Vagina (tissue), 2 donors: ENCODE measurements around the gene ARMC8. TPM values are rescaled to one million over a fixed set of nuclear protein-coding genes. Genes with fewer than 3 reads are reported as not detected.

Source experiments
- DNase-seq, 2 donors: peaks; one replicate each; pipeline ENCODE4 v3.0.0-alpha.2; 2017; ENCODE audit errors: extremely low spot score in 2 of 2
- H3K27ac ChIP-seq: fragments of 200-600 bp; sonication (generic); one replicate; pipeline ENCODE4 v1.5.1; 2019
- H3K27me3 ChIP-seq: fragments of 200-600 bp; sonication (generic); one replicate; pipeline ENCODE4 v1.5.1; 2019
- H3K36me3 ChIP-seq, 2 donors: fragments of 200-600 bp; sonication (generic); one replicate each; pipeline ENCODE4 v1.5.1; 2017 to 2019
- H3K4me1 ChIP-seq: fragments of 200-600 bp; sonication (generic); one replicate; pipeline ENCODE4 v1.5.1; 2019
- H3K4me3 ChIP-seq, 2 donors: fragments of 200-600 bp; sonication (generic); 1 replicate in 1 of 2; 2 replicates in 1 of 2; pipeline ENCODE4 v1.5.1; 2016 to 2019
- H3K9me3 ChIP-seq: fragments of 200-600 bp; sonication (generic); one replicate; pipeline ENCODE4 v1.5.1; 2019
- CTCF ChIP-seq, 3 experiments: fragments of 450-650 bp in 2 of 3; fragments of 200-600 bp in 1 of 3; sonication (generic) in 1 of 3; IDR thresholded peaks; one replicate each; pipeline ENCODE4 v1.5.1; 2017 to 2019; ENCODE audit warnings: antibody characterized with exemption in 3 of 3, mild to moderate bottlenecking in 2 of 3, moderate library complexity in 2 of 3
- POLR2A ChIP-seq, 2 donors: fragments of 450-650 bp; IDR thresholded peaks; one replicate each; pipeline ENCODE4 v1.6.1; 2017; ENCODE audit warnings: antibody characterized with exemption in 2 of 2, mild to moderate bottlenecking in 2 of 2, moderate library complexity in 2 of 2
- POLR2AphosphoS5 ChIP-seq, 2 donors: sonication (generic); formaldehyde crosslinking; IDR thresholded peaks; one replicate each; pipeline ENCODE4 v1.9.0; 2017; ENCODE audit warnings: antibody characterized with exemption in 2 of 2, mild to moderate bottlenecking in 2 of 2, low read depth in 1 of 2; ENCODE audit not compliant: insufficient read depth in 1 of 2
- intact Hi-C: fragments of 100-400 bp; cut with DNase I; formaldehyde crosslinking; loops from one replicate; pipeline ENCODE4 v1.15.1; 2023
- total RNA-seq: library from RNA; depleted of rRNA; stranded (reverse); fragments of >200 nt; gene quantifications from one replicate; pipeline ENCODE4 v1.2.3, GENCODE V29; 2016

The ARMC8 gene
- total RNA-seq, 1 donor from 2014 or later, result 55.0 TPM

- Histone ChIP-seq H3K4me1 (no peaks in the 10 kb centered on the region), H3K27ac (no peak overlapping the region), H3K36me3 (peaks cover 0 to 73% of the 10 kb centered on the region in 2 donors), H3K4me3 (no peak overlapping the region), H3K9me3 (no peaks in the 10 kb centered on the region), H3K27me3 (no peaks in the 10 kb centered on the region)
- no peak for DNase-seq
- intact Hi-C loops, result no loop called here
- TF ChIP-seq POLR2A (IDR thresholded peaks at IDR 0.05) (no peak), CTCF (IDR thresholded peaks at IDR 0.05) (no peak), POLR2AphosphoS5 (IDR thresholded peaks at IDR 0.05; ENCODE audit: insufficient read depth in 1 of 2, low read depth in 1 of 2) (no peak)
These were observed 102.2 kb downstream of the ARMC8 start for GRCh38 chr3:138289260-138289659.

- Histone ChIP-seq H3K4me1 (no peaks in the 10 kb centered on the region), H3K36me3 (peaks cover 0 to 70% of the 10 kb centered on the region in 2 donors), H3K4me3 (no peak overlapping the region), H3K27me3 (no peaks in the 10 kb centered on the region), H3K9me3 (no peaks in the 10 kb centered on the region), H3K27ac (no peak overlapping the region)
- no peak for DNase-seq
- intact Hi-C loops, result no loop called here
- TF ChIP-seq POLR2AphosphoS5 (IDR thresholded peaks at IDR 0.05; ENCODE audit: insufficient read depth in 1 of 2, low read depth in 1 of 2) (no peak), CTCF (IDR thresholded peaks at IDR 0.05) (no peak), POLR2A (IDR thresholded peaks at IDR 0.05) (no peak)
These were observed 102.6 kb downstream of the ARMC8 start for GRCh38 chr3:138289701-138290100.

DNA sequence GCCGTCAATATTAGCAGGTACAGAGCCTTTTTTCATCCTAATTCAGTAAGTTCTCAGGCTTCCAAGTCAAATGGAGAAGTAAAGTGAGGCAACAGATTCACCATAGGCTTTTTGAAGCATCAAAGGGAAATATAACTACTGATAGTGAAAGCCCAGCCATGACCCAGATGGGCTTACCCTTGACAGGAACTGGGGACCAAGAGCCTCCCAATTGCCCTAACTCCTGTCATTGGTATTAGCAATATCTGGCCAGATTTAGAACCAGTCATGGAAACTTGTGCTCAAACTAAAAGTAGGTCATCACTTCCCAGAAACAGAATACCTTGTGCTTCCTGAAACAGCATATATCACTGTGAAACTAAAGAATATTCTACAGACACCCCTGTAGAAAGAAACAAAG is 109.5 kb downstream of the ARMC8 start:
- Histone ChIP-seq H3K27me3 (no peaks in the 10 kb centered on the region), H3K4me3 (no peak overlapping the region), H3K27ac (no peak overlapping the region), H3K36me3 (peaks cover 0 to 35% of the 10 kb centered on the region in 2 donors), H3K9me3 (no peaks in the 10 kb centered on the region), H3K4me1 (no peaks in the 10 kb centered on the region)
- no peak for TF ChIP-seq POLR2AphosphoS5 (IDR thresholded peaks at IDR 0.05; ENCODE audit: insufficient read depth in 1 of 2, low read depth in 1 of 2)
- no peak for DNase-seq
- intact Hi-C loops, result no loop called here

- no peaks in the 10 kb centered on the region for H3K27me3 ChIP-seq
- no peaks in the 10 kb centered on the region for H3K4me1 ChIP-seq
- H3K4me3 ChIP-seq, result no peak overlapping the region
- DNase-seq, result no peak
- H3K36me3 ChIP-seq, result peaks cover 0 to 32% of the 10 kb centered on the region in 2 donors
- H3K27ac ChIP-seq, result no peak overlapping the region
- no peak for TF ChIP-seq CTCF (IDR thresholded peaks at IDR 0.05)
- no peak for TF ChIP-seq POLR2A (IDR thresholded peaks at IDR 0.05)
- TF ChIP-seq POLR2AphosphoS5 (IDR thresholded peaks at IDR 0.05; ENCODE audit: insufficient read depth in 1 of 2, low read depth in 1 of 2), result no peak
- H3K9me3 ChIP-seq, result no peaks in the 10 kb centered on the region
- intact Hi-C loops, result no loop called here
These were observed 110.0 kb downstream of the ARMC8 start for GRCh38 chr3:138297059-138297607.

GRCh38 chr3:138297876-138298275 is 110.8 kb downstream of the ARMC8 start:
- Histone ChIP-seq H3K9me3 (no peaks in the 10 kb centered on the region), H3K4me3 (no peak overlapping the region), H3K4me1 (no peaks in the 10 kb centered on the region), H3K36me3 (peaks cover 0 to 24% of the 10 kb centered on the region in 2 donors), H3K27ac (no peak overlapping the region), H3K27me3 (no peaks in the 10 kb centered on the region)
- no peak for TF ChIP-seq CTCF (IDR thresholded peaks at IDR 0.05)
- no peak for DNase-seq
- intact Hi-C loops, result no loop called here
